GM19395 (cell line): ENCODE measurements around the gene FXYD2.
"Not testable (repeated sequence)": the region's sequence is repeated elsewhere in the genome, so short reads cannot be mapped to it uniquely, and the experiment has no call there.

Experiments used
- ATAC-seq: cut with Tn5 transposase; IDR thresholded peaks from one replicate; pipeline ENCODE4 v1.9.1; 2021; ENCODE audit warnings: mild to moderate bottlenecking, moderate library complexity; ENCODE audit not compliant: unreplicated experiment

FXYD2 gene

GRCh38 chr11:117824571-117825537 lies at the start of gene FXYD2:
Gene FXYD2 (minus strand): TSS chr11:117824744. CDS start chr11:117824678, 66 bp downstream.
- no peak for ATAC-seq

GRCh38 chr11:117873828-117874125 lies 49.2 kb upstream of the FXYD2 start:
- no peak for ATAC-seq

GRCh38 chr11:117872975-117873827 lies 48.7 kb upstream of the FXYD2 start:
- ATAC-seq, result no peak

GRCh38 chr11:117872420-117872961 lies 47.9 kb upstream of the FXYD2 start:
- ATAC-seq, result no peak

GRCh38 chr11:117871784-117872183 lies 47.2 kb upstream of the FXYD2 start:
- no peak for ATAC-seq

- ATAC-seq, result no peak
Measured at GRCh38 chr11:117871160-117871559, 46.6 kb upstream of the FXYD2 start.

GRCh38 chr11:117870103-117870952 lies 45.8 kb upstream of the FXYD2 start:
- ATAC-seq, result no peak

GRCh38 chr11:117869604-117870003 lies 45.1 kb upstream of the FXYD2 start:
- no peak for ATAC-seq

- ATAC-seq, result no peak
Measured at GRCh38 chr11:117868815-117869561, 44.4 kb upstream of the FXYD2 start.

GRCh38 chr11:117868088-117868487 lies 43.5 kb upstream of the FXYD2 start:
- ATAC-seq, result no peak

GRCh38 chr11:117866526-117866925 lies 42.0 kb upstream of the FXYD2 start:
- no peak for ATAC-seq

- ATAC-seq, result not testable (repeated sequence)
Measured at GRCh38 chr11:117865546-117865945, 41.0 kb upstream of the FXYD2 start.

GRCh38 chr11:117863383-117863782 lies 38.8 kb upstream of the FXYD2 start:
- ATAC-seq, result no peak

GRCh38 chr11:117862753-117863152 lies 38.2 kb upstream of the FXYD2 start:
- no peak for ATAC-seq

GRCh38 chr11:117862019-117862725 lies 37.6 kb upstream of the FXYD2 start:
- no peak for ATAC-seq

GRCh38 chr11:117861151-117862018 lies 36.8 kb upstream of the FXYD2 start:
- no peak for ATAC-seq

GRCh38 chr11:117860139-117860538 lies 35.6 kb upstream of the FXYD2 start:
- ATAC-seq, result no peak

GRCh38 chr11:117859488-117860112 lies 35.1 kb upstream of the FXYD2 start:
- ATAC-seq, result no peak
